GM19397 (cell line): ENCODE measurements around the gene GADD45A.
"Not testable (repeated sequence)": the region's sequence is repeated elsewhere in the genome, so short reads cannot be mapped to it uniquely, and the experiment has no call there.

ENCODE experiments used
- ATAC-seq: cut with Tn5 transposase; IDR thresholded peaks from one replicate; pipeline ENCODE4 v1.9.1; 2021; ENCODE audit warnings: mild to moderate bottlenecking, moderate library complexity; ENCODE audit not compliant: unreplicated experiment

Gene GADD45A

GRCh38 chr1:67717876-67718275, 32.9 kb downstream of the GADD45A start:
- no peak for ATAC-seq

GRCh38 chr1:67719329-67720196, 34.6 kb downstream of the GADD45A start:
- no peak for ATAC-seq

- no peak for ATAC-seq
These were observed 36.1 kb downstream of the GADD45A start for GRCh38 chr1:67721112-67721511.

- ATAC-seq = no peak
These were observed 36.8 kb downstream of the GADD45A start for GRCh38 chr1:67721650-67722291.

- no peak for ATAC-seq
These were observed 37.4 kb downstream of the GADD45A start for GRCh38 chr1:67722292-67722944.

- no peak for ATAC-seq
These were observed 38.1 kb downstream of the GADD45A start for GRCh38 chr1:67723126-67723525.

GRCh38 chr1:67723620-67724019, 38.6 kb downstream of the GADD45A start:
- no peak for ATAC-seq

GRCh38 chr1:67724928-67725560, 40.0 kb downstream of the GADD45A start:
- ATAC-seq = no peak

- ATAC-seq = no peak
These were observed 41.2 kb downstream of the GADD45A start for GRCh38 chr1:67726224-67726623.

GRCh38 chr1:67729872-67730271, 44.9 kb downstream of the GADD45A start:
- ATAC-seq = no peak

- not testable (repeated sequence) for ATAC-seq
These were observed 45.3 kb downstream of the GADD45A start for GRCh38 chr1:67730312-67730711.

GRCh38 chr1:67731322-67731721, 46.3 kb downstream of the GADD45A start:
- no peak for ATAC-seq

- ATAC-seq = no peak
These were observed 47.8 kb downstream of the GADD45A start for GRCh38 chr1:67732750-67733151.

- no peak for ATAC-seq
These were observed 48.8 kb downstream of the GADD45A start for GRCh38 chr1:67733681-67734322.

- ATAC-seq = no peak
These were observed 49.3 kb downstream of the GADD45A start for GRCh38 chr1:67734323-67734690.

- no peak for ATAC-seq
These were observed 50.2 kb downstream of the GADD45A start for GRCh38 chr1:67735206-67735605.

GRCh38 chr1:67735806-67736627, 51.0 kb downstream of the GADD45A start:
- peak; percentile 95 for ATAC-seq

GRCh38 chr1:67736750-67737149, 51.7 kb downstream of the GADD45A start:
- ATAC-seq = no peak

- no peak for ATAC-seq
These were observed 52.9 kb downstream of the GADD45A start for GRCh38 chr1:67737875-67738274.
